NAMALWA (cell line): ENCODE data around the gene SIPA1.
A peak's percentile ranks its signal among the peaks of the same experiment; 100 is the strongest.

Experiments used
- DNase-seq: peaks from one replicate; pipeline ENCODE4 v3.0.0-alpha.2; 2015; ENCODE audit warnings: low spot score

Gene SIPA1

GRCh38 chr11:65637794-65638419 lies at the start of gene SIPA1:
Gene SIPA1 (plus strand): TSS chr11:65638101. CDS start chr11:65640922, 2,821 bp downstream.
- DNase-seq, result peak; percentile 75

- peak; percentile 84 for DNase-seq
Observed at GRCh38 chr11:65588199-65589054, 49.5 kb upstream of the SIPA1 start.

GRCh38 chr11:65589444-65590239 lies 48.3 kb upstream of the SIPA1 start:
- peak; percentile 83 for DNase-seq

GRCh38 chr11:65590240-65590738 lies 47.6 kb upstream of the SIPA1 start:
- peak; percentile 85 for DNase-seq

GRCh38 chr11:65591939-65592857 lies 45.7 kb upstream of the SIPA1 start:
- no peak for DNase-seq

GRCh38 chr11:65592858-65593517 lies 44.9 kb upstream of the SIPA1 start:
- no peak for DNase-seq

GRCh38 chr11:65593518-65594414 lies 44.1 kb upstream of the SIPA1 start:
- DNase-seq, result peak; percentile 63

- no peak for DNase-seq
Observed at GRCh38 chr11:65595131-65595530, 42.8 kb upstream of the SIPA1 start.

GRCh38 chr11:65595543-65596281 lies 42.2 kb upstream of the SIPA1 start, which contains the start of gene KCNK7:
Gene KCNK7 (minus strand): TSS chr11:65595800. CDS start chr11:65595772, 28 bp downstream.
- no peak for DNase-seq

- no peak for DNase-seq
Observed at GRCh38 chr11:65596520-65596919, 41.4 kb upstream of the SIPA1 start.

GRCh38 chr11:65598258-65598699 lies 39.6 kb upstream of the SIPA1 start:
- DNase-seq, result no peak

GRCh38 chr11:65599216-65599954 lies 38.5 kb upstream of the SIPA1 start:
- no peak for DNase-seq

GRCh38 chr11:65599955-65600246 lies 38.0 kb upstream of the SIPA1 start:
- no peak for DNase-seq

GRCh38 chr11:65604258-65604657 lies 33.6 kb upstream of the SIPA1 start:
- DNase-seq, result no peak

GRCh38 chr11:65606876-65607613 lies 30.9 kb upstream of the SIPA1 start:
- DNase-seq, result peak; percentile 48

- DNase-seq, result no peak
Observed at GRCh38 chr11:65607614-65608426, 30.1 kb upstream of the SIPA1 start.

- DNase-seq, result no peak
Observed at GRCh38 chr11:65609229-65609628, 28.7 kb upstream of the SIPA1 start.
